Fibroblast of mammary gland (primary cell): ENCODE data around the gene TMEM252.

Source experiments
- DNase-seq: peaks from one replicate; pipeline ENCODE4 v3.0.0-alpha.2; 2010; ENCODE audit warnings: low read depth
- H3K4me3 ChIP-seq: 2 replicates; pipeline ENCODE4 v1.5.1; 2011; ENCODE audit warnings: low read depth, mild to moderate bottlenecking, low read length, moderate library complexity; ENCODE audit not compliant: control insufficient read depth
- TF ChIP-seq, protein P1 (sequence below): conservative IDR thresholded peaks from 2 replicates; pipeline ENCODE4 v1.5.1; 2011; ENCODE audit warnings: low read depth, low read length, inconsistent platforms; ENCODE audit not compliant: control insufficient read depth, insufficient read depth

The TMEM252 gene

DNA sequence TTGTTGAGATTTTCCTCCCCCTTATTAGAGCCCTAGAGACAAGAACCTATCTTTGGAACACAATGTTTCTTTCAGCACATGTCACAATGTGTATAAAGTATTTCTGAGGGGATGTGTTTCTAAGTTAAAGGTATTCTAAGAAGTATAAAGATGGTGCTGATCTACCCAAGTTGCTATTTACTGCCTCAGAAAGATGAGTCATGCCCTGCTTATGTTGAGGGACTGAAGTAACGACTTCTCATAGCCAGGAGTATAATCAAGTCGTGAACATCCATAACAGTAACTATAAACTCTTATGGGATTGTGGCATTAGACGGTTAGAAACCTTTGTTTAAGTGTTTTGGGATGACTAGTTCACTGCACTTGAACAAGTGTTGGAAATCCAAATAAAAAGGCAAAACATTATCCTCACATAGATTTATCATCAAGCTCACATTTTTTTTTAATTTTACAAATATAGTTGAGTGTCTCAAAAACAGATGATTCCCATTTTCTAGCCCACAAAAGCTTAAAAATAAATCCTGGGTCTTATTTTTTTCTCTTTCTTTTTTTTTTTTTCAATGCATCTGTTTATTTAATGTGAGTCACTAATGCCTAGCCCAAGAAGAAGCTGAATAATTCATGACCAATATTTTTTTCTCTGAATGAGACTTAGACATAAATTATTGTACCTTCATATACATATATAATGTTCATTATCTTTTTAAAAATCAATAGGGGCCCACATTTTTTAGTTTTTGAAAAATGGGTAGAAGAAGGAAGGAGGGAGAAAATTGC, 12.2 kb upstream of the TMEM252 start:
- DNase-seq: peak; percentile 63
- H3K4me3 ChIP-seq: no peak overlapping the region
- TF ChIP-seq, protein P1, sequence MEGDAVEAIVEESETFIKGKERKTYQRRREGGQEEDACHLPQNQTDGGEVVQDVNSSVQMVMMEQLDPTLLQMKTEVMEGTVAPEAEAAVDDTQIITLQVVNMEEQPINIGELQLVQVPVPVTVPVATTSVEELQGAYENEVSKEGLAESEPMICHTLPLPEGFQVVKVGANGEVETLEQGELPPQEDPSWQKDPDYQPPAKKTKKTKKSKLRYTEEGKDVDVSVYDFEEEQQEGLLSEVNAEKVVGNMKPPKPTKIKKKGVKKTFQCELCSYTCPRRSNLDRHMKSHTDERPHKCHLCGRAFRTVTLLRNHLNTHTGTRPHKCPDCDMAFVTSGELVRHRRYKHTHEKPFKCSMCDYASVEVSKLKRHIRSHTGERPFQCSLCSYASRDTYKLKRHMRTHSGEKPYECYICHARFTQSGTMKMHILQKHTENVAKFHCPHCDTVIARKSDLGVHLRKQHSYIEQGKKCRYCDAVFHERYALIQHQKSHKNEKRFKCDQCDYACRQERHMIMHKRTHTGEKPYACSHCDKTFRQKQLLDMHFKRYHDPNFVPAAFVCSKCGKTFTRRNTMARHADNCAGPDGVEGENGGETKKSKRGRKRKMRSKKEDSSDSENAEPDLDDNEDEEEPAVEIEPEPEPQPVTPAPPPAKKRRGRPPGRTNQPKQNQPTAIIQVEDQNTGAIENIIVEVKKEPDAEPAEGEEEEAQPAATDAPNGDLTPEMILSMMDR: no peak

DNA sequence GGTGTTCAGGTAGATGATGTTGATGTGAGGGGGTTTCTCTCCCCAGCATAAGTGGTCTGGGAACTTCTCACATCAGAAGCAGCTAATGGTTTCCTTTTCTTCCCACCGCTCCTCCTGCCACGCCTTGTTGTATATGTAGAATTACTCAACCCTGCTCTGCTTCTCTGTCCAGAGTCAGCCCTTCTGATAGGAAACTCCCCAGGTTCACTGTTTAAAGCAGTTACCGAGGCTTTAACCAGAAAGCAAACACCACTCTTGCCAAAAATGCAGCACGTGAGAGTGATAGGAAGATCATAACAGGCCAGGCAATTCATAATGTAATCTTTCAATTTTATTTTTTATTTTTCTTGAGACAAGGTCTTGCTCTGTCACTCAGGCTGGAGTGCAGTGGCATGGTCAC, 10.5 kb upstream of the TMEM252 start:
- TF ChIP-seq, protein P1: no peak
- no peak overlapping the region for H3K4me3 ChIP-seq
- DNase-seq: no peak

DNA sequence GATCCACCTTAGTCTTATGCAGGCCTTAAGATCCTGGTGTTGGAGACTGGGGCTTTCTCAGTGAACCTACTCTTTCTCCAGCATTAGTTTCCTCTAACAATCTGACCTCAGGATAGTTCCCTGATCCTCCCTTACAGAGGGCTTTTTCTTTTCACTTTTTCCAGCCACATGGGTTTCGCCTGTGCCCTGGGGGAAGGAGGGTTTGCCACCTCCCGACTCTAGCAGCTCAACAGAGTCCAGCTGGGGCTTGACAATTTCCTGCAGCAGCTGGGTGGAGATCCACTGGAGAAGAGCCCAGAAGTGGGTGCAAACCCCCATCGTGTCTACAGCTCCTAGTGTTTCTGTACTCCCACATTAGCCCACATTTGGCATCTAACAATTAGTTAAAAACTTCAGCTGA, 7.6 kb upstream of the TMEM252 start:
- TF ChIP-seq, protein P1: no peak
- DNase-seq: no peak
- no peak overlapping the region for H3K4me3 ChIP-seq

DNA sequence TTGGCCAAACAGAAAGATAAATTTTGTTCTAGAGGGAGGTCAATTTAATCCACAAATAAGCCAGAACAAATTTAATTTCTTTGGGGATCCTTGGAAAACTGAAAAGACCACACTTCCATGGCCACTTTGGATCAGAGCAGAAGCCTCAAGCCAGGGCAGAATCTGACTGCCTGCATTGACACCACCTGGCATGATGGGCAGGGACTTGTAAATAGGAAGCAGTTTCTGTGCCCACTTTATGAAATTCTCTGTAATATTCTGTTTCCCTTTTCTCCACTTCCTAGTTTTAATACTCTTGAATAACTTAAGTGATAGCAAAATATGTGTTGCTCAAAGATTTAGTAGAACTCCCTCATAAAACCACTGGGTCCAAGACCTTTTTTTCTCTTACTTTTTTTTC, 6.7 kb upstream of the TMEM252 start:
- TF ChIP-seq, protein P1: no peak
- DNase-seq: no peak
- H3K4me3 ChIP-seq: no peak overlapping the region

DNA sequence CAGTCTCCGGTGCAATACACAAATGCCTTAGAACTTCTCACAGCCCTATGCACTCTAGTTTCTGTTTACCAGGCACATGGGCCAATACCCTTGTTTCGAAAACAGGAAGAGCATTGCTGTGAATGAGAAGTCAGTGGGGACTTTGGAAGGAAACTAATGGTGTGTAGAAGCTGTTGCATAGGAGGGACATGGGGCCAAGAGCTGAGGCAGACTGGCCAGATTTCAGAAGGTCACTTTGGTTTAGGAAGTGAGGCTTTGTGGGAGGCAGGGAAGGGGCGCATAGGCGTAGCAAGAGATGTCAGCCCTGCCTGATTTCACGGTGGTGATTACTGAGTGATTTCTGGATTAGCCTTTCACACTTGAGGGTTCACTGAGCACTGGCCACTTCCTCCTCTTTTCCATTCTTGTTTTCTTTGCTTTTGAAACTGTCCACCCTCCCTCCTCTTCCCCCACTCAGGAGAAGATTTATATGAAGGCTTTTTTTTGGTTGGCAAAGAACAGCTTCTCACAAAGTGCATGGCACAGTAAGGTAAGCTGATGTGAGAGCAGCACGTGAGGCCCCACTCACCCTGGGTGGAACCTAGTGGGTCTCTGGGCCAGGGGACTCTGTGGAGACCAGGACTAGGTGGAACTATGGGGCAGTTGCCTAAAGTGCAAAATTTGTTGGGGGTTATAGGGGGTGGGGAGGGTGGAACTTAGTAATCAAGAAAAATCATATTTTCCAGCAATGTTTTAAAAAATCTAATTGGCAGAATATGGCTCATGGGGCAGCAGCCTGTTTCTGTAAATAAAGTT, 6.1 kb upstream of the TMEM252 start:
- no peak overlapping the region for H3K4me3 ChIP-seq
- TF ChIP-seq, protein P1: no peak
- no peak for DNase-seq

DNA sequence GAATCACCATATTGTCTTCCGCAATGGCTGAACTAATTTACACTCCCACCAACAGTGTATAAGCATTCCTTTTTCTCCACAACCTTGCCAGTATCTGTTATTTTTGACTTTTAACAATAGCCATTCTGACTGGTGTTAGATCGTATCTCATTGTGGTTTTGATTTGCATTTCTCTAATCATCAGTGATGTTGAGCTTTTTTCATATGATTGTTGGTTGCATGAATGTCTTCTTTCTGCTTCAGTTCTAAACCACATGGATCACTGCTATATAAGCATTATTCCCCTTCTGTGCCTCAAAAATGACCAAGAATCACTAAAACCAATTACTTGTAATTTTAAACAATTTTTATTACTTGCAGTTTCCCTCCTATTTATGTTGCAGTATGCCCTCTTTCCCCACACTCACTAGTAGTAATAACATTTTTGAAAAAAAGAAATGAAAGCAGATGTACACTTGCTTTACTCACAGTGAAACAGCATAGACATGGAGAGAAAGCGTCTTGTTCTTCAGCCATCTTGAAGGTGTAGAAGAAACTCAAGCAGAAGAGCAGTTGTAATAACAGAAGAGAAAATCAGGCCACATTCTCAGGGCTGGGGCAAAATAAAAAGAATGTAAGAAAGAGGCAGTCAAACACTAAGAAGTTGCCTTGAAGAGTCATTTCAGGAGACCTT, 4.5 kb upstream of the TMEM252 start:
- TF ChIP-seq, protein P1: no peak
- no peak overlapping the region for H3K4me3 ChIP-seq
- DNase-seq: no peak
